ENCODE measurements around the gene YAF2. TPM values are rescaled to one million over a fixed set of nuclear protein-coding genes. Genes with fewer than 3 reads are reported as not detected.

The YAF2 gene
- total RNA-seq, 1 donor from 2014 or later: 88.1 TPM

- Histone ChIP-seq H3K4me3 (no peak overlapping the region), H3K9me3 (replicated peaks) (no peaks in the 10 kb centered on the region), H3K4me1 (peaks cover 29% of the 10 kb centered on the region), H3K36me3 (no peaks in the 10 kb centered on the region), H3K27ac (replicated peaks) (no peak overlapping the region), H3K27me3 (ENCODE audit: low read depth) (no peaks in the 10 kb centered on the region)
- DNase-seq: no peak
- intact Hi-C loops (cut with micrococcal nuclease): no loop called here
- TF ChIP-seq CTCF (IDR thresholded peaks at IDR 0.05; ENCODE audit: borderline replicate concordance): no peak
Observed at GRCh38 chr12:42128327-42128726, 109.7 kb downstream of the YAF2 start.

- intact Hi-C loops (cut with micrococcal nuclease): no loop called here
- TF ChIP-seq CTCF (IDR thresholded peaks at IDR 0.05; ENCODE audit: borderline replicate concordance): no peak
Observed at GRCh38 chr12:42126963-42127362, 111.1 kb downstream of the YAF2 start.

GRCh38 chr12:42125388-42125767, 112.7 kb downstream of the YAF2 start:
- no peak for TF ChIP-seq CTCF (IDR thresholded peaks at IDR 0.05; ENCODE audit: borderline replicate concordance)
- Histone ChIP-seq H3K36me3 (no peaks in the 10 kb centered on the region), H3K4me3 (no peak overlapping the region), H3K9me3 (replicated peaks) (no peaks in the 10 kb centered on the region), H3K4me1 (peaks cover 18% of the 10 kb centered on the region), H3K27me3 (ENCODE audit: low read depth) (no peaks in the 10 kb centered on the region), H3K27ac (replicated peaks) (no peak overlapping the region)
- DNase-seq: no peak
- intact Hi-C loops (cut with micrococcal nuclease): no loop called here

More at GRCh38 chr12:42126963-42127362, 111.1 kb downstream of the YAF2 start:
- Histone ChIP-seq H3K4me1 (peaks cover 29% of the 10 kb centered on the region), H3K27me3 (ENCODE audit: low read depth) (no peaks in the 10 kb centered on the region), H3K27ac (replicated peaks) (no peak overlapping the region), H3K9me3 (replicated peaks) (no peaks in the 10 kb centered on the region), H3K4me3 (no peak overlapping the region), H3K36me3 (no peaks in the 10 kb centered on the region)
- no peak for DNase-seq

GRCh38 chr12:42124764-42125387, 113.2 kb downstream of the YAF2 start:
- Histone ChIP-seq H3K27ac (replicated peaks) (no peak overlapping the region), H3K4me3 (no peak overlapping the region), H3K4me1 (peaks cover 13% of the 10 kb centered on the region), H3K9me3 (replicated peaks) (no peaks in the 10 kb centered on the region), H3K27me3 (ENCODE audit: low read depth) (no peaks in the 10 kb centered on the region), H3K36me3 (no peaks in the 10 kb centered on the region)
- DNase-seq: no peak
- intact Hi-C loops (cut with micrococcal nuclease): no loop called here
- no peak for TF ChIP-seq CTCF (IDR thresholded peaks at IDR 0.05; ENCODE audit: borderline replicate concordance)

- Histone ChIP-seq H3K27ac (replicated peaks) (no peak overlapping the region), H3K27me3 (ENCODE audit: low read depth) (no peaks in the 10 kb centered on the region), H3K9me3 (replicated peaks) (peaks cover 7% of the 10 kb centered on the region), H3K4me3 (no peak overlapping the region), H3K4me1 (no peaks in the 10 kb centered on the region), H3K36me3 (peaks cover 18% of the 10 kb centered on the region)
- DNase-seq: no peak
- intact Hi-C loops (cut with micrococcal nuclease): no loop called here
- TF ChIP-seq CTCF (IDR thresholded peaks at IDR 0.05; ENCODE audit: borderline replicate concordance): no peak
Observed at GRCh38 chr12:42119085-42119633, 118.9 kb downstream of the YAF2 start.
